Left ventricle myocardium inferior (tissue), 1 donor: ENCODE measurements around the gene DMBX1. TPM values are rescaled to one million over a fixed set of nuclear protein-coding genes. Genes with fewer than 3 reads are reported as not detected.

Experiments
- DNase-seq: peaks from one replicate; pipeline ENCODE4 v3.0.0-alpha.2; 2020
- H3K27ac ChIP-seq: fragments of 200-600 bp; replicated peaks from 2 replicates; pipeline ENCODE4 v1.8.0; 2021
- H3K27me3 ChIP-seq: fragments of 200-600 bp; 2 replicates; pipeline ENCODE4 v1.8.0; 2021; ENCODE audit warnings: low read depth
- H3K36me3 ChIP-seq: fragments of 200-600 bp; 2 replicates; pipeline ENCODE4 v1.8.0; 2021
- H3K4me1 ChIP-seq: fragments of 200-600 bp; 2 replicates; pipeline ENCODE4 v1.8.0; 2021
- H3K4me3 ChIP-seq: fragments of 200-600 bp; 2 replicates; pipeline ENCODE4 v1.8.0; 2021; ENCODE audit warnings: mild to moderate bottlenecking, moderate library complexity
- H3K9me3 ChIP-seq: fragments of 200-600 bp; replicated peaks from 2 replicates; pipeline ENCODE4 v1.8.0; 2021
- CTCF ChIP-seq: fragments of 200-600 bp; IDR thresholded peaks from 2 replicates; pipeline ENCODE4 v1.8.0; 2021; ENCODE audit warnings: antibody characterized with exemption, mild to moderate bottlenecking, borderline replicate concordance
- intact Hi-C: fragments of 100-400 bp; cut with micrococcal nuclease; formaldehyde crosslinking; loops from one replicate; pipeline ENCODE4 v1.11.0; 2022
- total RNA-seq: library from RNA; stranded (reverse); fragmentation: NEBNext Ultra II Directional; extraction: Animal tissue kit (Norgen Biotek cat#: 25700); gene quantifications from one replicate; pipeline ENCODE4 v1.2.1, GENCODE V29; 2021
- donor health status: DM: no; HTN: yes; CAD: no; lungs with severe emphysema.

Gene DMBX1
- total RNA-seq, 1 donor from 2014 or later: not detected

GRCh38 chr1:46490656-46491442 is 1.2 kb downstream of the DMBX1 start:
- Histone ChIP-seq H3K27me3 (peaks cover 100% of the 10 kb centered on the region), H3K36me3 (no peaks in the 10 kb centered on the region), H3K27ac (no peak overlapping the region), H3K4me3 (peak overlapping the region; percentile 56), H3K4me1 (peaks cover 23% of the 10 kb centered on the region), H3K9me3 (no peaks in the 10 kb centered on the region)
- intact Hi-C loops: no loop called here
- no peak for TF ChIP-seq CTCF
- no peak for DNase-seq

DNA sequence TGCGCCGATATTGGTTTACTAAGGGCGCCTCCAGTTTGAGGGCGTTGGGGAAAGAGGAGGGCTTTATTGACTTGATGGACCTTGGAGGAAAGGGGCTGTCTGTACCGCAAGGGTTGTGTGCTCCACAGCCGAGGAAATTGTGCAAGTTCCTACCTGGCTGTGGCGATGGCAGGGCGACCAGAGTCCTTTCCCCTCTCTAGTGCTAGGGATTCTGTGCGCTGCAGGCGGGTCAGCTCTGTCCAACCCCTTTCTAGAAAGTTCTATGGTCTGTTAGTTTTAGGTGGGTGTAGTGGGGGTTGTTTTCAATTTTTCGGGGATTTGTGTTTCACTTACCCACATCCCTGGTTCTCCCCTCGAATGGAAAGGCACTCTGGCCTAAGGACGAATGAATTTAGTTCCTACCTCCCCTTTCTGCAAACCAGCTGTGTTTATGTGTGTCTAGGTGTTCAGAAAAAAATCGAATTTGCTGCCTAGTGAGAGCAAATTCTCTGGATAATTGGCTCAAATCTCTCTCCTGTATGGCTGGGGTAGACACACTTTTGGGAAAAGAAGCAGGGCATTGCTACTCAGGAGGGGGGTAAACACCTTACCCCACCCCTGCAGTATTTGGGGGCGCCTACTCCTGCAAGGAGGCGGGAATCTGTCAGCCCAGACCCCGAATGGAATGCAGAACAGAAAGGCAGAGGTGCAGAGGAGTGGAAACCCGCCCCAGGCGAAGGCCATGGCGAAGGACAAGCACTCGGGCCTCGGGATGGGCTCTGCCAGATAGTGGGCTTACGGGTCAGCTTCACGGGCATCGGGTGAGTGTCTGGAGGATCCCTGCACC is 2.0 kb downstream of the DMBX1 start:
- Histone ChIP-seq H3K27me3 (peaks cover 100% of the 10 kb centered on the region), H3K36me3 (no peaks in the 10 kb centered on the region), H3K27ac (no peak overlapping the region), H3K4me3 (no peak overlapping the region), H3K9me3 (no peaks in the 10 kb centered on the region), H3K4me1 (peaks cover 23% of the 10 kb centered on the region)
- intact Hi-C loops: no loop called here
- no peak for TF ChIP-seq CTCF
- DNase-seq: no peak

DNA sequence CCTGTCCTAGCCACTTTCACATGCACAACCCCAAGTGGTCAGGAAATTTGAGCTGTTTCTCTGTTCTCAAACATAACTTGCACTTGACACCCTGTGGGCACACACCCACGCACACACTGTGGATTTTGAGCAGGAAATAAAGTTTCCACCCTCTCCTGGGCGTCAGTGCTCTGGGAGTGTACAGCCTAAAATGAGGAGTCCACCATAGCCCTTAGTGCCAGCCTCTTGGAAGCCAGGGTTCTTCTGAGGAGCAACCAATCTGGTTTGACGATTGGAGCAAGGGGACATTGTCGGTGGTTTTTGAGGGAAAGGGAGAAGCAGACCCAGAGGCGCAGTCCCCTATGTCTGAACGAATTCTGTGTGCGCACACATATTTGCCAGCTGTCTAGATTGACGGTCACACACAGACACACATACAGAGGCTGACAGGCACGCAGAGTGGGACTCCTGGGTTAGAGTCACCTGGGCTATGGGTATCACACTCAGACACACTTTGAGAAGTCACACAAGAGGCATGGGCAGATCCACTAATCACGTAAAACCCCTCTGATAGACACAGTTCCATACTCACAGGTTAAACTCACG is 2.7 kb downstream of the DMBX1 start:
- H3K36me3 ChIP-seq: no peaks in the 10 kb centered on the region
- peaks cover 100% of the 10 kb centered on the region for H3K27me3 ChIP-seq
- TF ChIP-seq CTCF: no peak
- no peak overlapping the region for H3K27ac ChIP-seq
- no peaks in the 10 kb centered on the region for H3K9me3 ChIP-seq
- H3K4me1 ChIP-seq: peaks cover 23% of the 10 kb centered on the region
- no peak overlapping the region for H3K4me3 ChIP-seq
- DNase-seq: no peak
- intact Hi-C loops: no loop called here

DNA sequence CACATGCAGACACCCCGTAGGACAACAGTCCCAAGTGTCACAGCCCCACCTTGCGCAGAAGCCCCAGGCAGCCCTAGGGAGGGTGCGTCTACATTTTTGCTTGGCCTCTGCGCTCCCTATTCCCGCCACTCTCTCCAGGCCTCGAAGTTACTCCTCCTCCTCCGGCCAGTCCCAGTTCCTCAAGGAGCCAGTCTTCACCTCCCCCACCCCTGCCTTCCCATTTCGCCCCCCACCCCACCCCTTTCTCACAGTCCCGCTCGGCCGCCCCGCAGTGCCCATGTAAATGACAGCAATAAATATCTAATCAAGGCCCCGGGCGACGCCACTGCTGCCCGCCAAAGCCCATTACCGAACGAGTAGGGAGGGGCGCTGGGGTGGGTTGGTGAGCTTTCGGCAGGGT is 3.2 kb downstream of the DMBX1 start:
- no peak overlapping the region for H3K27ac ChIP-seq
- intact Hi-C loops: no loop called here
- no peaks in the 10 kb centered on the region for H3K36me3 ChIP-seq
- peaks cover 23% of the 10 kb centered on the region for H3K4me1 ChIP-seq
- no peak for TF ChIP-seq CTCF
- H3K27me3 ChIP-seq: peaks cover 100% of the 10 kb centered on the region
- H3K9me3 ChIP-seq: no peaks in the 10 kb centered on the region
- H3K4me3 ChIP-seq: no peak overlapping the region
- no peak for DNase-seq

DNA sequence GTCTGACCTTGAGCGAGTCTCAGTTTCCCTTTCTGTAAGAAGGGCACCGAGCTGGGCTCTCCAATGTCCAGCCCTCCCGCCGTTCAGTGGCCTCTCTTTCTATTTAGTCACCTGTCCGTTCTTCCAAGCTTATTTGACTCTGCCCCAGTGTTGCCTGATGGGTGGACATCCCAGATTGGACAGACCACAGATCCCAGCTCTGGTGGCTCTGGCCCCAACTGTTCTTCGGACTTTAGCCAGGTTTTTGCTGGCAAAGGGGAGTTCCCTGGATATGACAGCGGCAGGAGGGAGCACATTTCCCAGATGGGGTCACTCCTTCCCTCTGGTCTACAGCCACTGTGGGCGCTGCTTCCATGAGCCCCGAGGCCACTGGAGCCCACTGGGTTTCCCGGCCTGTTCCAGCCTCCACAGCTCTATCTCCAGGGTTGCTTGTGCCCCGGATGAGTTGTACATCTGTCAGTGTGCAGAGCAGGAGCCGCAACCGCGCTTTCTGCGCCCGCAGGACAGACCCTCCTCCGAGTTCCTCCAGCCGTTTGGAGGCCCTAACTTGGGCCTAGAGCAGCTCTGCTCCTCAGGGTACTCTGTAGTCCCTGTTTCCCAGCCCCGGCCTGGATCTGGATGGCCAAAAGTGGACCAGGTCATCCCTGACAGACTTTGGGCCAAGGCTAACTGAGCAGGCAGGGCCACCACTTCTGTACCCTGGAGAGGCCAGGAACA is 3.8 kb downstream of the DMBX1 start:
- TF ChIP-seq CTCF: no peak
- DNase-seq: no peak
- Histone ChIP-seq H3K9me3 (no peaks in the 10 kb centered on the region), H3K4me1 (peaks cover 23% of the 10 kb centered on the region), H3K4me3 (no peak overlapping the region), H3K36me3 (no peaks in the 10 kb centered on the region), H3K27ac (no peak overlapping the region), H3K27me3 (peaks cover 100% of the 10 kb centered on the region)
- intact Hi-C loops: no loop called here
